ENCODE data around the gene ALDH1A2.

Gene ALDH1A2

GRCh38 chr15:57921371-57921770, 144.1 kb downstream of the ALDH1A2 start:
- no peak overlapping the region for H4K5ac ChIP-seq (ENCODE audit: low read length)
- H3K79me2 ChIP-seq (ENCODE audit: control insufficient read depth, insufficient read depth, low read length), result no peaks in the 10 kb centered on the region
- H2BK15ac ChIP-seq (replicated peaks; ENCODE audit: low read depth), result no peak overlapping the region
- no peaks in the 10 kb centered on the region for H3K36me3 ChIP-seq (ENCODE audit: control insufficient read depth, insufficient read depth, low read length)
- H3K4ac ChIP-seq (ENCODE audit: low read depth, low read length), result no peak overlapping the region
- H3K56ac ChIP-seq (ENCODE audit: low read length), result no peak overlapping the region
- WGBS (ENCODE audit: extremely low coverage, insufficient coverage, low lambda C conversion rate), result no CpG with 5 or more reads among the region's 2 CpGs
- H3K23ac ChIP-seq (ENCODE audit: low read length), result no peak overlapping the region
- no peak overlapping the region for H2AK5ac ChIP-seq (ENCODE audit: low read length)
- no peak overlapping the region for H3K27ac ChIP-seq (ENCODE audit: low read depth, low read length)
- no peak overlapping the region for H3K4me3 ChIP-seq (ENCODE audit: low read length)
- H3K27me3 ChIP-seq (ENCODE audit: insufficient read depth, low read length, poor library complexity), result no peaks in the 10 kb centered on the region
- H3K18ac ChIP-seq (ENCODE audit: low read length), result no peak overlapping the region
- DNase-seq, result no peak
- no peak overlapping the region for H2BK5ac ChIP-seq (ENCODE audit: low read length)
- no peak overlapping the region for H3K9ac ChIP-seq (ENCODE audit: low read length)
- no peaks in the 10 kb centered on the region for H3K79me1 ChIP-seq (ENCODE audit: low read length)
- no peak overlapping the region for H4K8ac ChIP-seq (ENCODE audit: low read depth, low read length)
- H3K4me2 ChIP-seq (ENCODE audit: low read length), result no peak overlapping the region
- H3K4me1 ChIP-seq (ENCODE audit: control insufficient read depth, low read depth, low read length), result no peaks in the 10 kb centered on the region
- no peak overlapping the region for H2BK120ac ChIP-seq (ENCODE audit: low read depth, low read length)

- no peaks in the 10 kb centered on the region for H3K79me1 ChIP-seq (ENCODE audit: low read length)
- no peaks in the 10 kb centered on the region for H3K36me3 ChIP-seq (ENCODE audit: control insufficient read depth, insufficient read depth, low read length)
- no peak overlapping the region for H3K23ac ChIP-seq (ENCODE audit: low read length)
- H3K56ac ChIP-seq (ENCODE audit: low read length), result no peak overlapping the region
- H2BK15ac ChIP-seq (replicated peaks; ENCODE audit: low read depth), result no peak overlapping the region
- WGBS (ENCODE audit: extremely low coverage, insufficient coverage, low lambda C conversion rate), result no CpG with 5 or more reads among the region's 5 CpGs
- H3K4me3 ChIP-seq (ENCODE audit: low read length), result no peak overlapping the region
- H2AK5ac ChIP-seq (ENCODE audit: low read length), result no peak overlapping the region
- no peaks in the 10 kb centered on the region for H3K4me1 ChIP-seq (ENCODE audit: control insufficient read depth, low read depth, low read length)
- H3K18ac ChIP-seq (ENCODE audit: low read length), result no peak overlapping the region
- no peak overlapping the region for H2BK120ac ChIP-seq (ENCODE audit: low read depth, low read length)
- no peak overlapping the region for H4K8ac ChIP-seq (ENCODE audit: low read depth, low read length)
- no peak overlapping the region for H3K4me2 ChIP-seq (ENCODE audit: low read length)
- DNase-seq, result no peak
- no peak overlapping the region for H4K5ac ChIP-seq (ENCODE audit: low read length)
- H3K27me3 ChIP-seq (ENCODE audit: insufficient read depth, low read length, poor library complexity), result no peaks in the 10 kb centered on the region
- no peak overlapping the region for H3K4ac ChIP-seq (ENCODE audit: low read depth, low read length)
- no peak overlapping the region for H3K9ac ChIP-seq (ENCODE audit: low read length)
- H3K79me2 ChIP-seq (ENCODE audit: control insufficient read depth, insufficient read depth, low read length), result no peaks in the 10 kb centered on the region
- H2BK5ac ChIP-seq (ENCODE audit: low read length), result no peak overlapping the region
- H3K27ac ChIP-seq (ENCODE audit: low read depth, low read length), result no peak overlapping the region
These were observed 144.6 kb downstream of the ALDH1A2 start for GRCh38 chr15:57920911-57921310.

GRCh38 chr15:57919754-57920153, 145.8 kb downstream of the ALDH1A2 start:
- Histone ChIP-seq H3K27ac (ENCODE audit: low read depth, low read length) (no peak overlapping the region), H3K36me3 (ENCODE audit: control insufficient read depth, insufficient read depth, low read length) (no peaks in the 10 kb centered on the region), H2BK15ac (replicated peaks; ENCODE audit: low read depth) (no peak overlapping the region), H4K5ac (ENCODE audit: low read length) (no peak overlapping the region), H3K4me2 (ENCODE audit: low read length) (no peak overlapping the region), H3K4me1 (ENCODE audit: control insufficient read depth, low read depth, low read length) (no peaks in the 10 kb centered on the region), H3K18ac (ENCODE audit: low read length) (no peak overlapping the region), H3K23ac (ENCODE audit: low read length) (no peak overlapping the region), H2BK120ac (ENCODE audit: low read depth, low read length) (no peak overlapping the region), H3K9ac (ENCODE audit: low read length) (no peak overlapping the region), H3K56ac (ENCODE audit: low read length) (no peak overlapping the region), H3K79me2 (ENCODE audit: control insufficient read depth, insufficient read depth, low read length) (no peaks in the 10 kb centered on the region), H2AK5ac (ENCODE audit: low read length) (no peak overlapping the region), H3K4ac (ENCODE audit: low read depth, low read length) (no peak overlapping the region), H4K8ac (ENCODE audit: low read depth, low read length) (no peak overlapping the region), H3K79me1 (ENCODE audit: low read length) (no peaks in the 10 kb centered on the region), H3K27me3 (ENCODE audit: insufficient read depth, low read length, poor library complexity) (no peaks in the 10 kb centered on the region), H2BK5ac (ENCODE audit: low read length) (no peak overlapping the region), H3K4me3 (ENCODE audit: low read length) (no peak overlapping the region)
- WGBS (ENCODE audit: extremely low coverage, insufficient coverage, low lambda C conversion rate), result no CpG with 5 or more reads among the region's 2 CpGs
- no peak for DNase-seq

- no peak overlapping the region for H2BK120ac ChIP-seq (ENCODE audit: low read depth, low read length)
- H3K27ac ChIP-seq (ENCODE audit: low read depth, low read length), result no peak overlapping the region
- no peaks in the 10 kb centered on the region for H3K36me3 ChIP-seq (ENCODE audit: control insufficient read depth, insufficient read depth, low read length)
- no peak overlapping the region for H4K5ac ChIP-seq (ENCODE audit: low read length)
- DNase-seq, result no peak
- no peak overlapping the region for H3K18ac ChIP-seq (ENCODE audit: low read length)
- H3K4ac ChIP-seq (ENCODE audit: low read depth, low read length), result no peak overlapping the region
- H4K8ac ChIP-seq (ENCODE audit: low read depth, low read length), result no peak overlapping the region
- no peak overlapping the region for H3K4me3 ChIP-seq (ENCODE audit: low read length)
- H3K23ac ChIP-seq (ENCODE audit: low read length), result no peak overlapping the region
- H3K4me2 ChIP-seq (ENCODE audit: low read length), result no peak overlapping the region
- WGBS (ENCODE audit: extremely low coverage, insufficient coverage, low lambda C conversion rate), result no CpG with 5 or more reads among the region's 8 CpGs
- no peaks in the 10 kb centered on the region for H3K79me1 ChIP-seq (ENCODE audit: low read length)
- no peak overlapping the region for H3K9ac ChIP-seq (ENCODE audit: low read length)
- no peak overlapping the region for H2BK5ac ChIP-seq (ENCODE audit: low read length)
- H3K79me2 ChIP-seq (ENCODE audit: control insufficient read depth, insufficient read depth, low read length), result no peaks in the 10 kb centered on the region
- H3K56ac ChIP-seq (ENCODE audit: low read length), result no peak overlapping the region
- no peaks in the 10 kb centered on the region for H3K27me3 ChIP-seq (ENCODE audit: insufficient read depth, low read length, poor library complexity)
- no peaks in the 10 kb centered on the region for H3K4me1 ChIP-seq (ENCODE audit: control insufficient read depth, low read depth, low read length)
- H2BK15ac ChIP-seq (replicated peaks; ENCODE audit: low read depth), result no peak overlapping the region
- H2AK5ac ChIP-seq (ENCODE audit: low read length), result no peak overlapping the region
These were observed 147.5 kb downstream of the ALDH1A2 start for GRCh38 chr15:57917998-57918397.

GRCh38 chr15:57916695-57917094, 148.8 kb downstream of the ALDH1A2 start:
- no CpG with 5 or more reads among the region's 8 CpGs for WGBS (ENCODE audit: extremely low coverage, insufficient coverage, low lambda C conversion rate)
- no peak overlapping the region for H3K23ac ChIP-seq (ENCODE audit: low read length)
- H2BK15ac ChIP-seq (replicated peaks; ENCODE audit: low read depth), result no peak overlapping the region
- no peak overlapping the region for H2AK5ac ChIP-seq (ENCODE audit: low read length)
- no peak overlapping the region for H3K9ac ChIP-seq (ENCODE audit: low read length)
- no peak overlapping the region for H2BK120ac ChIP-seq (ENCODE audit: low read depth, low read length)
- H3K4me3 ChIP-seq (ENCODE audit: low read length), result no peak overlapping the region
- H3K27ac ChIP-seq (ENCODE audit: low read depth, low read length), result no peak overlapping the region
- H3K56ac ChIP-seq (ENCODE audit: low read length), result no peak overlapping the region
- no peaks in the 10 kb centered on the region for H3K4me1 ChIP-seq (ENCODE audit: control insufficient read depth, low read depth, low read length)
- no peak overlapping the region for H3K4me2 ChIP-seq (ENCODE audit: low read length)
- no peak overlapping the region for H3K18ac ChIP-seq (ENCODE audit: low read length)
- H4K8ac ChIP-seq (ENCODE audit: low read depth, low read length), result no peak overlapping the region
- no peak overlapping the region for H2BK5ac ChIP-seq (ENCODE audit: low read length)
- H4K5ac ChIP-seq (ENCODE audit: low read length), result no peak overlapping the region
- H3K79me1 ChIP-seq (ENCODE audit: low read length), result no peaks in the 10 kb centered on the region
- no peak for DNase-seq
- H3K27me3 ChIP-seq (ENCODE audit: insufficient read depth, low read length, poor library complexity), result no peaks in the 10 kb centered on the region
- no peaks in the 10 kb centered on the region for H3K79me2 ChIP-seq (ENCODE audit: control insufficient read depth, insufficient read depth, low read length)
- H3K4ac ChIP-seq (ENCODE audit: low read depth, low read length), result no peak overlapping the region
- H3K36me3 ChIP-seq (ENCODE audit: control insufficient read depth, insufficient read depth, low read length), result no peaks in the 10 kb centered on the region

- H2BK15ac ChIP-seq (replicated peaks; ENCODE audit: low read depth), result no peak overlapping the region
- no peak overlapping the region for H2BK120ac ChIP-seq (ENCODE audit: low read depth, low read length)
- no peak overlapping the region for H2BK5ac ChIP-seq (ENCODE audit: low read length)
- H4K8ac ChIP-seq (ENCODE audit: low read depth, low read length), result no peak overlapping the region
- no peak overlapping the region for H3K4me3 ChIP-seq (ENCODE audit: low read length)
- H3K4ac ChIP-seq (ENCODE audit: low read depth, low read length), result no peak overlapping the region
- no peak overlapping the region for H4K5ac ChIP-seq (ENCODE audit: low read length)
- no peaks in the 10 kb centered on the region for H3K79me2 ChIP-seq (ENCODE audit: control insufficient read depth, insufficient read depth, low read length)
- H2AK5ac ChIP-seq (ENCODE audit: low read length), result no peak overlapping the region
- no peak overlapping the region for H3K27ac ChIP-seq (ENCODE audit: low read depth, low read length)
- H3K4me2 ChIP-seq (ENCODE audit: low read length), result no peak overlapping the region
- H3K56ac ChIP-seq (ENCODE audit: low read length), result no peak overlapping the region
- H3K4me1 ChIP-seq (ENCODE audit: control insufficient read depth, low read depth, low read length), result no peaks in the 10 kb centered on the region
- no peak overlapping the region for H3K23ac ChIP-seq (ENCODE audit: low read length)
- no peaks in the 10 kb centered on the region for H3K36me3 ChIP-seq (ENCODE audit: control insufficient read depth, insufficient read depth, low read length)
- DNase-seq, result no peak
- H3K9ac ChIP-seq (ENCODE audit: low read length), result no peak overlapping the region
- no peaks in the 10 kb centered on the region for H3K27me3 ChIP-seq (ENCODE audit: insufficient read depth, low read length, poor library complexity)
- no peak overlapping the region for H3K18ac ChIP-seq (ENCODE audit: low read length)
- H3K79me1 ChIP-seq (ENCODE audit: low read length), result no peaks in the 10 kb centered on the region
- WGBS (ENCODE audit: extremely low coverage, insufficient coverage, low lambda C conversion rate), result no CpG with 5 or more reads among the region's 15 CpGs
These were observed 149.5 kb downstream of the ALDH1A2 start for GRCh38 chr15:57915827-57916531.

Measured in mesendoderm (in vitro differentiated cells).